Measurements from ENCODE around the gene ZNF483. TPM values are rescaled to one million over a fixed set of nuclear protein-coding genes. Genes with fewer than 3 reads are reported as not detected.
"Not testable (repeated sequence)": the region's sequence is repeated elsewhere in the genome, so short reads cannot be mapped to it uniquely, and the experiment has no call there.

Gene ZNF483
- polyA plus RNA-seq, 1 of the 3 experiments (the other 2 are of a cell fraction), result 0.53 TPM

GRCh38 chr9:111548623-111549022 lies 23.6 kb downstream of the ZNF483 start:
- Histone ChIP-seq H4K20me1 (ENCODE audit: insufficient read depth) (no peaks in the 10 kb centered on the region), H2AFZ (ENCODE audit: low read depth) (no peak overlapping the region), H3K79me2 (ENCODE audit: insufficient read depth) (no peaks in the 10 kb centered on the region), H3K4me1 (ENCODE audit: control insufficient read depth in 1 of 2, insufficient read depth in 2 of 2, low read depth in 1 of 2, low read length in 1 of 2) (no peaks in the 10 kb centered on the region), H3K4me2 (no peak overlapping the region), H3K9me3 (peaks cover 4% of the 10 kb centered on the region), H3K36me3 (replicated peaks in 1 of 2; ENCODE audit: control insufficient read depth in 1 of 2, insufficient read depth in 2 of 2, low read length in 1 of 2) (peaks cover 5 to 11% of the 10 kb centered on the region in 2 experiments), H3K9me2 (no peaks in the 10 kb centered on the region), H3K27me3 (ENCODE audit: insufficient read depth) (no peaks in the 10 kb centered on the region), H3K9ac (no peak overlapping the region), H3F3A (replicated peaks; ENCODE audit: insufficient read depth) (no peaks in the 10 kb centered on the region), H3K4me3 (ENCODE audit: low read depth in 2 of 2, low read length in 1 of 2) (no peak overlapping the region; a peak in 1 of 4 replicates), H3K27ac (ENCODE audit: low read depth in 2 of 2, low read length in 1 of 2) (no peak overlapping the region)
- ChIA-PET POLR2A (no interaction called here), CTCF (no interaction called here)
- WGBS (ENCODE audit: low lambda C conversion rate), result 80% methylated on average over 2 of the region's 2 CpGs
- DNase-seq, result no peak
- no peak for TF ChIP-seq YY1 (IDR thresholded peaks at IDR 0.05; ENCODE audit: low read depth)
- TF ChIP-seq USF2 (IDR thresholded peaks at IDR 0.05; ENCODE audit: borderline replicate concordance, low read depth, low read length), result no peak
- TF ChIP-seq FOXJ3 (CRISPR knock-in tag; IDR thresholded peaks at IDR 0.05), result no peak
- no peak for TF ChIP-seq RCOR1 (IDR thresholded peaks at IDR 0.05; ENCODE audit: low read length)
- no peak for TF ChIP-seq MXI1 (IDR thresholded peaks at IDR 0.05; ENCODE audit: low read depth, low read length)
- TF ChIP-seq SMC3 (IDR thresholded peaks at IDR 0.05; ENCODE audit: low read depth, low read length), result no peak
- no peak for TF ChIP-seq CHD2 (IDR thresholded peaks at IDR 0.05; ENCODE audit: low read length, partially characterized antibody)
- TF ChIP-seq ELF1 (IDR thresholded peaks at IDR 0.05), result no peak
- TF ChIP-seq POLR2AphosphoS5 (IDR thresholded peaks at IDR 0.05; ENCODE audit: low read depth, low read length), result no peak
- no peak for TF ChIP-seq FOXM1 (IDR thresholded peaks at IDR 0.05; ENCODE audit: low read depth)
- TF ChIP-seq CTCF (IDR thresholded peaks at IDR 0.05), result no peak
- no peak for TF ChIP-seq IRF3 (IDR thresholded peaks at IDR 0.05; ENCODE audit: low read depth, low read length)
- no peak for TF ChIP-seq MAX (IDR thresholded peaks at IDR 0.05; ENCODE audit: low read depth)
- no peak for TF ChIP-seq MEF2A (IDR thresholded peaks at IDR 0.05; ENCODE audit: borderline replicate concordance, low read depth)
- no peak for TF ChIP-seq TCF12 (IDR thresholded peaks at IDR 0.05)
- no peak for TF ChIP-seq RFX5 (IDR thresholded peaks at IDR 0.05; ENCODE audit: low read length)
- TF ChIP-seq FOSL2 (IDR thresholded peaks at IDR 0.05; ENCODE audit: borderline replicate concordance, low read depth), result no peak
- no peak for TF ChIP-seq ZBTB33 (IDR thresholded peaks at IDR 0.05; ENCODE audit: borderline replicate concordance, low read depth)
- no peak for TF ChIP-seq JUND (IDR thresholded peaks at IDR 0.05)

GRCh38 chr9:111555425-111555824 lies 30.4 kb downstream of the ZNF483 start:
- H3K9me2 ChIP-seq; H3K79me2 ChIP-seq (ENCODE audit: insufficient read depth); H3K9me3 ChIP-seq; H3K9ac ChIP-seq; H3K27ac ChIP-seq (ENCODE audit: low read depth in 2 of 2, low read length in 1 of 2); H2AFZ ChIP-seq (ENCODE audit: low read depth); H3F3A ChIP-seq (replicated peaks; ENCODE audit: insufficient read depth); H3K4me2 ChIP-seq; H3K4me3 ChIP-seq (ENCODE audit: low read depth in 2 of 2, low read length in 1 of 2); CTCF ChIA-PET; DNase-seq; H4K20me1 ChIP-seq (ENCODE audit: insufficient read depth); H3K36me3 ChIP-seq (replicated peaks in 1 of 2; ENCODE audit: control insufficient read depth in 1 of 2, insufficient read depth in 2 of 2, low read length in 1 of 2); H3K27me3 ChIP-seq (ENCODE audit: insufficient read depth); POLR2A ChIA-PET; H3K4me1 ChIP-seq (ENCODE audit: control insufficient read depth in 1 of 2, insufficient read depth in 2 of 2, low read depth in 1 of 2, low read length in 1 of 2): not testable (repeated sequence)
- 58% methylated on average over 2 of the region's 2 CpGs for WGBS (ENCODE audit: low lambda C conversion rate)
